Measurements from ENCODE around the gene IMPA2.

GRCh38 chr18:11993264-11993916, 12.1 kb downstream of the IMPA2 start:
- no peak for TF ChIP-seq CTCF (IDR thresholded peaks at IDR 0.05; ENCODE audit: low read depth, low read length, poor library complexity, severe bottlenecking)
- no peak for TF ChIP-seq EZH2phosphoT487 (IDR thresholded peaks at IDR 0.05; ENCODE audit: borderline replicate concordance, low read length)

Data from DOHH2 (cell line).